T-cell (primary cell): ENCODE data around the gene COL4A1. TPM values are rescaled to one million over a fixed set of nuclear protein-coding genes. Genes with fewer than 3 reads are reported as not detected.
"Not testable (repeated sequence)": the region's sequence is repeated elsewhere in the genome, so short reads cannot be mapped to it uniquely, and the experiment has no call there.

Experiments used
- ATAC-seq, 4 experiments: fragments of 200-7000 bp in 3 of 4; fragments of 150-1000 bp in 1 of 4; cut with Tn5 transposase; replicated peaks in 1 of 4; 1 replicate in 3 of 4; 2 replicates in 1 of 4; pipeline ENCODE4 v1.10.0; 2021; ENCODE audit warnings: moderate library complexity in 3 of 4, mild to moderate bottlenecking in 2 of 4, moderate number of reproducible peaks in 1 of 4
- CTCF ChIA-PET, 2 donors: fragments of 300-600 bp; sonication (Branson Sonifier 250); formaldehyde crosslinking; loops; one replicate each; lab custom pipeline; 2022; ENCODE audit warnings: antibody characterized with exemption in 2 of 2; lab: Charles Lee
- POLR2A ChIA-PET, 2 donors: fragments of 300-600 bp; sonication (Branson Sonifier 250); formaldehyde crosslinking; loops; one replicate each; lab custom pipeline; 2022; ENCODE audit warnings: antibody characterized with exemption in 2 of 2; lab: Charles Lee
- DNase-seq, 35 experiments: peaks; one replicate each; pipeline versions ENCODE4 v3.0.0 to v3.0.0-alpha.2; 2013 to 2023
- H3K27ac ChIP-seq: one replicate; pipeline ENCODE4 v1.5.1; 2013; ENCODE audit warnings: low read length
- H3K27me3 ChIP-seq, 2 experiments: replicated peaks in 1 of 2; 1 replicate in 1 of 2; 2 replicates in 1 of 2; pipeline versions ENCODE4 v1.6.1 to v1.7.0; 2013; ENCODE audit warnings: low read length in 1 of 2, mixed read lengths in 1 of 2; ENCODE audit not compliant: control insufficient read depth in 2 of 2, insufficient read depth in 2 of 2; ENCODE audit errors: extremely low read depth in 1 of 2
- H3K36me3 ChIP-seq, 2 donors: 1 replicate in 1 of 2; 2 replicates in 1 of 2; pipeline versions ENCODE4 v1.6.1 to v1.7.0; 2013; ENCODE audit warnings: low read length in 1 of 2; ENCODE audit not compliant: control insufficient read depth in 2 of 2, insufficient read depth in 1 of 2; ENCODE audit errors: extremely low read depth in 1 of 2
- H3K4me1 ChIP-seq, 2 experiments: 1 replicate in 1 of 2; 2 replicates in 1 of 2; pipeline versions ENCODE4 v1.6.1 to v1.7.0; 2013; ENCODE audit warnings: low read length in 2 of 2, mixed read lengths in 1 of 2; ENCODE audit not compliant: insufficient read depth in 2 of 2, control insufficient read depth in 1 of 2; ENCODE audit errors: extremely low read depth in 1 of 2
- H3K4me3 ChIP-seq, 2 donors: 1 replicate in 1 of 2; 2 replicates in 1 of 2; pipeline versions ENCODE4 v1.5.1 to v1.7.0; 2013; ENCODE audit warnings: mild to moderate bottlenecking in 2 of 2, low read length in 1 of 2, moderate library complexity in 1 of 2; ENCODE audit not compliant: control insufficient read depth in 1 of 2; ENCODE audit errors: extremely low read depth in 1 of 2
- H3K9me3 ChIP-seq: 2 replicates; pipeline ENCODE4 v1.7.0; 2013
- H3K27ac Mint-ChIP-seq, 2 donors: one replicate each; pipeline ENCODE4 v1.8.0; 2020 to 2021; ENCODE audit warnings: mild to moderate bottlenecking in 2 of 2, mixed read lengths in 2 of 2
- H3K27me3 Mint-ChIP-seq, 2 donors: one replicate each; pipeline ENCODE4 v1.8.0; 2021 to 2022; ENCODE audit warnings: mixed read lengths in 2 of 2
- H3K36me3 Mint-ChIP-seq: one replicate; pipeline ENCODE4 v1.8.0; 2021; ENCODE audit warnings: mixed read lengths
- H3K4me1 Mint-ChIP-seq, 3 donors: one replicate each; pipeline ENCODE4 v1.8.0; 2020 to 2022; ENCODE audit warnings: mixed read lengths in 3 of 3, mild to moderate bottlenecking in 1 of 3
- H3K4me3 Mint-ChIP-seq, 3 donors: one replicate each; pipeline ENCODE4 v1.8.0; 2020 to 2022; ENCODE audit warnings: mild to moderate bottlenecking in 3 of 3, mixed read lengths in 3 of 3, moderate library complexity in 3 of 3
- H3K9me3 Mint-ChIP-seq, 3 donors: one replicate each; pipeline ENCODE4 v1.8.0; 2020 to 2022; ENCODE audit warnings: mixed read lengths in 3 of 3
- WGBS: methylation state at CpG from one replicate; pipeline ENCODE4 v1.1.5; 2013; ENCODE audit warnings: missing lambda C conversion rate; ENCODE audit not compliant: insufficient coverage; 5-methylcytosine and 5-hydroxymethylcytosine counted together
- total RNA-seq, 35 experiments: library from RNA in 6 of 35; stranded (reverse) in 6 of 35; fragments of 120-200 nt in 1 of 35; gene quantifications; one replicate each; pipeline versions ENCODE4 v1.2.1 to v1.2.4 and lab custom pipeline; 2013 to 2026

Gene COL4A1
- total RNA-seq, 5 donors from 2014 or later (not counting 1 experiment from before 2014, with no cell fraction given), result 0.49 to 1.3 (median 0.85) TPM; not detected in 2

DNA sequence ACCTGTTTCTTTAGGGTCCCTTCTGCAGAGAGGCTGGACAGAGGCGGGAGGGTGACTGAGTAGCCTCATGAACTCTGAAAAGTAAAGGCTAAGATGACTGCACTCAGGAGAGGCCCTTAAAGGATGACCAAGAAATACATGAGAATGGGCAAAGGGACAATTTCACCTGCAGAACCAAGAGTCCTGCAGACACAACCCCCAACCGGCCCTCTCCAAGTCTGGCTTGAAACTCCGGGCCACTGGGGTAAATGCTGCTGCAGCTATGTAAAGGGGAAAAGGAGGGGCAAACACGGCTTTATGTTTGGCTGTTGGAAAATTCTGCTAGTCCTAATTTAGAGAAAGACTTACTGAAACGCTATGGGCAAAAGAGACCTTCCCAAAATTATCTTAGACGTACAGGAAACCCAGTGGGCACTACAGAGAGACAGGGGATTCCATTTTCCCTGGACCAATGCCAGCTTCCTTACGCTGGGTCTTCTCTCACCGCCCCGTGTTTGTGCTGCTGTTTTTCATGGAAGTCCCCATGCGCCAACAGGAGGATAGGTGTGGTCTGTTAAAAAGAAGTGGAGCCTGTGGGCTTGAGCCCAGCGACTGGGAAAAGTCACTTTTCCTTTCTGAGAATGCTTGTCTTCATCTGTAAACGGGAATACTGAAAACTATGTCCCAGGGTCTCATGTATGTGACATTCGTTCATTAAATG is 10.7 kb upstream of the COL4A1 start:
- ATAC-seq (no peak), DNase-seq (no peak)
- no peaks in the 10 kb centered on the region for H3K36me3 ChIP-seq
- H3K27ac ChIP-seq, result no peak overlapping the region
- H3K9me3 Mint-ChIP-seq, result peaks cover 0 to 5% (median 0%) of the 10 kb centered on the region in 3 donors
- ChIA-PET POLR2A (no interaction called here), CTCF (no interaction called here)
- H3K36me3 Mint-ChIP-seq, result no peaks in the 10 kb centered on the region
- peaks cover 21 to 41% of the 10 kb centered on the region in 2 donors for H3K27me3 Mint-ChIP-seq
- WGBS, result 91% methylated on average over 10 of the region's 13 CpGs
- peaks cover 0 to 4% of the 10 kb centered on the region in 2 experiments for H3K4me1 ChIP-seq
- H3K4me3 ChIP-seq, result no peak overlapping the region
- H3K9me3 ChIP-seq, result no peaks in the 10 kb centered on the region
- no peak overlapping the region for H3K27ac Mint-ChIP-seq
- H3K4me1 Mint-ChIP-seq, result peaks cover 5 to 12% (median 12%) of the 10 kb centered on the region in 3 donors
- H3K4me3 Mint-ChIP-seq, result no peak overlapping the region
- peaks cover 4 to 26% of the 10 kb centered on the region in 2 experiments for H3K27me3 ChIP-seq

DNA sequence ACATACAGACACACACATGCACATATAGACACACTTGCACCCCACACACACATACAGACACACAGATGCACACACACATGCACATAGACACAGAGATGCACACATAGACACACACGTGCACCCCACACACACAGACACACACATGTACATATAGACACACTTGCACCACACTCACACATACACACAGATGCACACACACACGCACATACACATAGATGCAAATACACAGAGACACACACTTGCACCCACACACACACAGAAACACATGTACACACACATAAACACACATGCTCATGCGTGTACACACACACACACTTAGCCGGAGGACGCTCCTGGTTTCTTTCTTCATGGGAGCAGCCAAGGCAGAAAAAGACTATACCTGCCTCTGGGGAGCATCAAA is 10.1 kb upstream of the COL4A1 start:
- Mint-ChIP-seq H3K27ac (no peak overlapping the region), H3K4me3 (no peak overlapping the region), H3K36me3 (no peaks in the 10 kb centered on the region), H3K27me3 (peaks cover 27 to 41% of the 10 kb centered on the region in 2 donors), H3K9me3 (peaks cover 0 to 5% (median 0%) of the 10 kb centered on the region in 3 donors), H3K4me1 (peaks cover 5 to 12% (median 12%) of the 10 kb centered on the region in 3 donors)
- Histone ChIP-seq H3K9me3 (no peaks in the 10 kb centered on the region), H3K27ac (no peak overlapping the region), H3K4me1 (peaks cover 0 to 4% of the 10 kb centered on the region in 2 experiments), H3K36me3 (no peaks in the 10 kb centered on the region), H3K4me3 (no peak overlapping the region), H3K27me3 (peaks cover 4 to 20% of the 10 kb centered on the region in 2 experiments)
- ATAC-seq, result no peak
- no peak for DNase-seq
- 66% methylated on average over 5 of the region's 5 CpGs for WGBS
- ChIA-PET CTCF (no interaction called here), POLR2A (no interaction called here)

- Mint-ChIP-seq H3K9me3 (peaks cover 0 to 5% (median 0%) of the 10 kb centered on the region in 3 donors), H3K27me3 (peaks cover 27 to 37% of the 10 kb centered on the region in 2 donors), H3K4me1 (peaks cover 5 to 12% (median 12%) of the 10 kb centered on the region in 3 donors), H3K36me3 (no peaks in the 10 kb centered on the region), H3K27ac (no peak overlapping the region), H3K4me3 (no peak overlapping the region)
- Histone ChIP-seq H3K4me1 (peaks cover 0 to 4% of the 10 kb centered on the region in 2 experiments), H3K9me3 (no peaks in the 10 kb centered on the region), H3K4me3 (no peak overlapping the region), H3K36me3 (no peaks in the 10 kb centered on the region), H3K27ac (no peak overlapping the region), H3K27me3 (peaks cover 2 to 25% of the 10 kb centered on the region in 2 experiments)
- no peak for ATAC-seq
- DNase-seq, result no peak
- ChIA-PET POLR2A (no interaction called here), CTCF (no interaction called here)
- WGBS, result 85% methylated on average over 10 of the region's 10 CpGs
Measured at GRCh38 chr13:110316196-110316595, 9.2 kb upstream of the COL4A1 start.

GRCh38 chr13:110314516-110315245 is 7.7 kb upstream of the COL4A1 start:
- Histone ChIP-seq H3K36me3 (no peaks in the 10 kb centered on the region), H3K27me3 (peaks cover 8 to 39% of the 10 kb centered on the region in 2 experiments), H3K27ac (no peak overlapping the region), H3K4me1 (no peaks in the 10 kb centered on the region), H3K4me3 (no peak overlapping the region), H3K9me3 (no peaks in the 10 kb centered on the region)
- no peaks in the 10 kb centered on the region for H3K36me3 Mint-ChIP-seq
- peaks cover 0 to 5% (median 0%) of the 10 kb centered on the region in 3 donors for H3K9me3 Mint-ChIP-seq
- H3K4me1 Mint-ChIP-seq, result peaks cover 2 to 4% (median 4%) of the 10 kb centered on the region in 3 donors
- WGBS, result 79% methylated on average over 16 of the region's 18 CpGs
- peaks cover 33 to 51% of the 10 kb centered on the region in 2 donors for H3K27me3 Mint-ChIP-seq
- DNase-seq (no peak), ATAC-seq (no peak)
- CTCF ChIA-PET, result no interaction called here
- POLR2A ChIA-PET, result no interaction called here
- H3K27ac Mint-ChIP-seq, result no peak overlapping the region
- H3K4me3 Mint-ChIP-seq, result no peak overlapping the region

- H3K27ac Mint-ChIP-seq, ATAC-seq, H3K36me3 ChIP-seq, H3K27ac ChIP-seq, H3K4me3 ChIP-seq, H3K4me3 Mint-ChIP-seq, POLR2A ChIA-PET, DNase-seq, H3K9me3 ChIP-seq, H3K36me3 Mint-ChIP-seq, H3K4me1 ChIP-seq, H3K9me3 Mint-ChIP-seq, H3K4me1 Mint-ChIP-seq: not testable (repeated sequence)
- H3K27me3 ChIP-seq, result peaks cover 15 to 45% of the 10 kb centered on the region in 2 experiments
- WGBS, result 57% methylated on average over 10 of the region's 16 CpGs
- peaks cover 40 to 55% of the 10 kb centered on the region in 2 donors for H3K27me3 Mint-ChIP-seq
- CTCF ChIA-PET, result interaction anchor here in 1 of 2 donors (0.7 kb wide), 1 partner anchor 1905 kb away, joined by 3 read pairs; no protein-coding TSS in a partner anchor
Measured at GRCh38 chr13:110313733-110314132, 6.8 kb upstream of the COL4A1 start.

- H3K4me1 Mint-ChIP-seq, H3K36me3 Mint-ChIP-seq, DNase-seq, H3K4me1 ChIP-seq, H3K4me3 Mint-ChIP-seq, H3K27ac ChIP-seq, POLR2A ChIA-PET, H3K4me3 ChIP-seq, H3K27ac Mint-ChIP-seq, H3K36me3 ChIP-seq, ATAC-seq, H3K9me3 ChIP-seq, H3K9me3 Mint-ChIP-seq: not testable (repeated sequence)
- CTCF ChIA-PET, result interaction anchor here in 1 of 2 donors (0.7 kb wide), 1 partner anchor 1905 kb away, joined by 3 read pairs; no protein-coding TSS in a partner anchor
- H3K27me3 Mint-ChIP-seq, result peaks cover 45 to 60% of the 10 kb centered on the region in 2 donors
- WGBS, result 96% methylated on average over 15 of the region's 29 CpGs
- H3K27me3 ChIP-seq, result peaks cover 17 to 50% of the 10 kb centered on the region in 2 experiments
Measured at GRCh38 chr13:110313261-110313660, 6.3 kb upstream of the COL4A1 start.
